HG03064 (cell line): ENCODE data around the gene RRAD.
"Not testable (repeated sequence)": the region's sequence is repeated elsewhere in the genome, so short reads cannot be mapped to it uniquely, and the experiment has no call there.

Experiments used
- ATAC-seq: cut with Tn5 transposase; IDR thresholded peaks from one replicate; pipeline ENCODE4 v1.9.1; 2021; ENCODE audit warnings: low read depth; ENCODE audit not compliant: unreplicated experiment

RRAD gene, protein sequence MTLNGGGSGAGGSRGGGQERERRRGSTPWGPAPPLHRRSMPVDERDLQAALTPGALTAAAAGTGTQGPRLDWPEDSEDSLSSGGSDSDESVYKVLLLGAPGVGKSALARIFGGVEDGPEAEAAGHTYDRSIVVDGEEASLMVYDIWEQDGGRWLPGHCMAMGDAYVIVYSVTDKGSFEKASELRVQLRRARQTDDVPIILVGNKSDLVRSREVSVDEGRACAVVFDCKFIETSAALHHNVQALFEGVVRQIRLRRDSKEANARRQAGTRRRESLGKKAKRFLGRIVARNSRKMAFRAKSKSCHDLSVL

DNA sequence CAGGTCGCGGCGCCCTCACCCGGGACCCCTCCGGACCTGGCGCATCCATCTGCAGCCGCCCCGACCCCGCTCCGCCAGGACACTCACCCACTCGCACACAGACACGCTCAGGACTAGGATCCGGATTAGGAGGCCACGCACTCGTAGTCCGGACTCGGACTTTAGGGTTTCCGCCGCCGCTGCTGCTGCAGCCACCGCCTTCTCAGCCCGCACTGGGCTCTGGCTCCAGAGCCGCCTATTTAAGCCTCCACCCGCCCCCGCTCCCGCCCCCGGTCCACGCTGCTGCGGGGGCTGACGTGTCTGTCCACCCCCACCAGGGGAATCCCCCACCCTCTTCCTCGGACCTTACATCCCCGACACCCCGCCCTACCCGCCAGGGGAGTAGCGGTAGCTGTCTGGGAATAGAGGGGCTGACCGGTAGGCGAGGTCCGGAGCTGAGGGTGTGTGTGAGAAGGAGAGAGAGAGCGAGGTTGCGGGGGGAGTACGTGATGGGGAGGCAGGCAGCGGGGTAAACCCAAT, at the start of gene RRAD:
TSS of gene RRAD (minus strand) at position 214 of the 519 bp plus-strand sequence. CDS start 356 bp downstream, outside the sequence.
- ATAC-seq, result no peak

DNA sequence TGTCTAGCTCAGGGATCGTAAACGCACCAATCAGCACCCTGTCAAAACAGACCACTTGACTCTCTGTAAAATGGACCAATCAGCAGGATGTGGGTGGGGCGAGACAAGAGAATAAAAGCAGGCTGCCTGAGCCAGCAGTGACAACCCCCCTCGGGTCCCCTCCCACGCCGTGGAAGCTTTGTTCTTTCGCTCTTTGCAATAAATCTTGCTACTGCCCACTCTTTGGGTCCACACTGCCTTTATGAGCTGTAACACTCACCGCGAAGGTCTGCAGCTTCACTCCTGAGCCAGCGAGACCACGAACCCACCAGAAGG, 49.6 kb upstream of the RRAD start:
- ATAC-seq, result not testable (repeated sequence)

DNA sequence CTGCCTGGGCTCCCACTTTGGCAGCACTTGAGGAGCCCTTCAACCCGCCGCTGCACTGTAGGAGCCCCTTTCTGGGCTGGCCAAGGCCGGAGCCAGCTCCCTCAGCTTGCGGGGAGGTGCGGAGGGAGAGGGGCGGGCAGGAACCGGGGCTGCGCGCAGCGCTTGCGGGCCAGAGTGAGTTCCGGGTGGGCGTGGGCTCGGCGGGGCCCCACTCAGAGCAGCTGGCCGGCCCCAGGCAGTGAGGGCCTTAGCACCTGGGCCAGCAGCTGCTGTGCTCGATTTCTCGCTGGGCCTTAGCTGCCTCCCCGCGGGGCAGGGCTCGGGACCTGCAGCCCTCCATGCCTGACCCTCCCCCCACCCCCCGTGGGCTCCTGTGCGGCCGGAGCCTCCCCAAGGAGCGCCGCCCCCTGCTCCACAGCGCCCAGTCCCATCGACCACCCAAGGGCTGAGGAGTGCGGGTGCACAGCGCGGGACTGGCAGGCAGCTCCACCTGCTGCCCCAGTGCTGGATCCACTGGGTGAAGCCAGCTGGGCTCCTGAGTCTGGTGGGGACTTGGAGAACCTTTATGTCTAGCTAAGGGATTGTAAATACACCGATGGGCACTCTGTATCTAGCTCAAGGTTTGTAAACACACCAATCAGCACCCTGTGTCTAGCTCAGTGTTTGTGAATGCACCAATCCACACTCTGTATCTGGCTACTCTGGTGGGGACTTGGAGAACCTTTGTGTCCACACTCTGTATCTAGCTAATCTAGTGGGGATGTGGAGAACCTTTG, 49.0 kb upstream of the RRAD start:
- not testable (repeated sequence) for ATAC-seq

DNA sequence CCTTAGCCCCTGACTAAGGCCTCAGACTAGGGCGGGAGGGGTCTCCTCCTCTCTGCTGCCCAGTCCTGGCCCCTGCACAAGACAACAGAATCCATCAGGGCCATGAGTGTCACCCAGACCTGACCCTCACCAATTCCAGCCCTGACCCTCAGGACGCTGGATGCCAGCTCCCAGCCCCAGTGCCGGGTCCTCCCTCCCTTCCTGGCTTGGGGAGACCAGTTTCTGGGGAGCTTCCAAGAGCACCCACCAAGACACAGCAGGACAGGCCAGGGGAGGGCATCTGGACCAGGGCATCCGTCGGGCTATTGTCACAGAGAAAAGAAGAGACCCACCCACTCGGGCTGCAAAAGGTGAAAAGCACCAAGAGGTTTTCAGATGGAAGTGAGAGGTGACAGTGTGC, 48.4 kb upstream of the RRAD start:
- ATAC-seq, result no peak

DNA sequence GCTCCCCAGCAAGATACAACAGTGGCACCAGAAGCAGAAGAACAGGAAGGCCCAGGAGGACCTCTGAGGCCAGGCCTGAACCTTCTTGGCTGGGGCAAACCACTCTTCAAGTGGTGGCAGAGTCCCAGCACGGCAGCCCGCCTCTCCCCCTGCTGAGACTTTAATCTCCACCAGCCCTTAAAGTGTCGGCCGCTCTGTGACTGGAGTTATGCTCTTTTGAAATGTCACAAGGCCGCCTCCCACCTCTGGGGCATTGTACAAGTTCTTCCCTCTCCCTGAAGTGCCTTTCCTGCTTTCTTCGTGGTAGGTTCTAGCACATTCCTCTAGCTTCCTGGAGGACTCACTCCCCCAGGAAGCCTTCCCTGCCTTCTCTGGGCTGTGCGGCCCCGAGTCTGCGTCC, 47.6 kb upstream of the RRAD start:
- ATAC-seq, result no peak

DNA sequence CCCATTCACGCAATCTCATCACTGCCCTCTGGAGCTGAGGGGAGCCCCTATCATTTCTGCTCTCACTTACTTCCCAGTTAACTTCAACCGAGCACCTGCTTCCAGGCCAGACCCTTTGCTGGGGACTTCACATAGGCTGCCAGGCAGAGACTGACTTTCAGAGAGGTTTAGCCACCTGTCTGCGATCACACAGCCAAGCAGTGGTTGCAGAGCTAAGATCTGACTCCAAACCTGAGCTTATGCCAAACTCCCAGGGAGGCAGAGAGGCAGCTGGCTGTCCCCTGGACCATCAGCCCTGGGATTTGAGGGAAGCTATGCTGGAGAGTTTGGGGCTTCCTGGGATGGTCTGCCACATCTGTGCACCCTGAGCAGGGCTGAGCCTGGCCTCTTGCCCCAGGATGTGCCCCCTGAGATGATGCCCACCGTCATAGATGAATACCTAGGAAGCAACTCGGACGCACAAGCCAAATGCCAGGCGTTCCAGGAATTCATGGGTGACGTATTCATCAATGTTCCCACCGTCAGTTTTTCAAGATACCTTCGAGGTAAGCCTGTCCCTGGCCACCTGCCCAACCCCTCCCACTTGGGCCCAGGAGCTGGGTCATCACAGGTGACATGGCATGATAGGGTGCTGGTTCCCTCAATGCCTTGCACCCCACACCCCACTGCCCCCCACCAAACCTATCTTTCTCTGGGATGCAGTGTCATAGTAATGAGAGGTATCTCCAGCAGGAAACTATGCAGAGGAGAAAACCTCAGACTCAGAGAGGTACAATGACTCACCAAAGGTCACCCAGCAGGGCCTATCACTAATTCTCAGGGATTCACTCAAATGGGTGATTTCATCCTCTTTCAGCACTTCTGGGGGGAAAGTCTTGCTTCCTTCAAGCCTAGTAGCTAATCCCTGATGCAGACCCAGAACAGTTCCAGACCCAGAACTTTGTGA, 45.7 kb upstream of the RRAD start:
- no peak for ATAC-seq

DNA sequence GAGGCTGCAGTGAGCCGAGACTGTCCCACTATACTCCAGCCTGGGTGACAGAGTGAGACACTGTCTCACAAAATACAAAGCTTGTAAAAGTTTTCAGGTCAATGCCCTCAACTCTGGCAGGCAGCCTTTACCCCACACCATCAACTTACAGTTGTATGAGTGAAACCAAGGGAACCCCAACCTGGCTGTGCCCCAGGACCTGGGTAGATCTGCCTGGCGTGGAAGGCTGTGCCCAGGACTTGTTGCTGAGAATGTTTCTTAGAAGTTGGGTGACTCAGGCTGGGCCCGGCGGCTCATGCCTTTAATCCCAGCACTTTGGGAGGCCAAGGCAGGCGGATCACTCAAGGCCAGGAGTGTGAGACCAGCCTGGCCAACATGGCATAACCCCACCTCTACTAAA, 43.5 kb upstream of the RRAD start:
- no peak for ATAC-seq

DNA sequence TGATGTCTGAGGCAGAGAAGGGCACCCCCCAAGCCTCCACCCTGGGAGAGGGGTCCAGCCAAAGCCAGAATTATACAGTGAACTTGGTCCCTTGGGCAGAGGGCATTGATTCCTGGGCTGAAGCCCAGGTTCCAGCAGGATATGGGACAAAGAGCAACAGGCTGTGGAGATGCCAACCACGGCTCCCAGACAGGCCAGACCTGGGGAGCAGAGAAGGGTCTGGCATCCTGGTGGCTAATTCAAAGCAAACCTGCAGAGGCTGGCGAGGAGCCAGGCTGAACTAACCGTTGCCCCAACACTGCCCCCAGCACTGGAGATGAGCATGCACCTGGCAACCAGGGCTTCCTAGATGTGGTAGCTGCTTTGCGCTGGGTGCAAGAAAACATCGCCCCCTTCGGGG, 38.7 kb upstream of the RRAD start:
- no peak for ATAC-seq

DNA sequence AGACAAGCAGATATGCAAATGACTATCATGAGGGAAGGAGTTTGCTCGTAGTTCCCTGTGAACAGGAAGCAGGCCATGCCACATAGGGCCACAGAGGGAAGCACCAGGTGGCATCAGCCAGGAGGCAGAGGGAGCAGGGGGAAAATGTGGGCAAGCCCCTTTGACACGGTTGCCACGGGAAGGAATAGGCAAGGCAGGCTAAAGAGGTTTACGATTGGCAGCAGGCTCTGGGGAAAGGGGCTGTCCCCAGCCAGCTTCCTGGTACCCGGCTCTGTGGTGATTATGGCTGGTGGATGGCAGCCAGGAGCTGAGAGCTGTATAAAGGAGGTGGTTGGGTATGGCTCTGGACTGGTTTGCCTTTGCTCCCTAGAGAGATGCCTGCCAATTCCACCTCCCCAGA, 36.6 kb upstream of the RRAD start:
- no peak for ATAC-seq

DNA sequence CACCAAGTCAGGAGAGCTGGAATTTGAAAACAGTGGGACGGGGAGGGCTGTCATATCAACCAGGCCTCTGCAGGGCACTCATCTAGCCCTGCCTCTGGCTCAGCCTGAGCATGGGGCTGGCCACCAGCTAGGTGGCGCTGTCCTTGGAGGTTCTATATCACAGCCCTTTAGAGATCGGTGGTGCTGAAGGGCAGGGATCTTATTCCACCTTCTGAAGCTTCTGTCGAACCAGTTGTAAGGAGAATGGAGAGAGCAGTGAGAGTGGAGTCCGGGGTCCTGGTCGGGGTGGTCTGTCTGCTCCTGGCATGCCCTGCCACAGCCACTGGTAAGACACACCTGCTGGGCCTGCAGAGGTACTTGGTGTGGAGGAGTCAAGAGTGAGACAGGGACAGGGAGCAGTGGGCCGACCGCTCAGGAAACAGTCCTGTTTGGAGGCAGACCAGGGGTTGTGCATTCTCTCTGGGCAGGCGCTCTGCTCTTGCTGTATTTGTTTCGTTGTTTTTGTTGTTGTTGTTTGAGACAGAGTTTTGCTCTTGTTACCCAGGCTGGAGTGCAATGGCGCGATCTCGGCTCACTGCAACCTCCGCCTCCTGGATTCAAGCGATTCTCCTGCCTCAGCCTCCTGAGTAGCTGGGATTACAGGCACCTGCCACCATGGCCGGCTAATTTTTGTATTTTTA, 35.9 kb upstream of the RRAD start, which contains the start of gene CES3:
TSS of gene CES3 (plus strand) at position 202 of the 680 bp plus-strand sequence. CDS start at position 244, 42 bp downstream.
- peak; percentile 63 for ATAC-seq

DNA sequence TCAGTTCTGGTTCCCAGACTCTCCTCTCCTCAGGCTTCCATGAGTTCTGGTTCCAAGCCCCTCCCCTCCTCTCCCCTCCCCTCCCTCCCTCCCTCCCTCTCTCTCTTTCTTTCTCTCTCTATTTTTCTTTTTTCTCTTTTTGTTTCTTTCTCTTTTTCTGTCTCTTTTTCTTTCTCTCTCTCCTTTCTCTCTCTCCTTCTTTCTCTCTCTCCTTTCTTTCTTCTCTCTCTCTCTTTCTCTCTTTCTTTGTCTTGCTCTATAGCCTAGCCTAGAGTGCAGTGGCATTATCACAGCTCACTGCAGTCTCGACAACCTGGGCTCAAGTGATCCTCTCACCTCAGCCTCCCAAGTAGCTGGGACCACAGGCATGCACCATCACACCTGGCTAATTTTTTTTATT, 34.9 kb upstream of the RRAD start:
- ATAC-seq, result no peak

DNA sequence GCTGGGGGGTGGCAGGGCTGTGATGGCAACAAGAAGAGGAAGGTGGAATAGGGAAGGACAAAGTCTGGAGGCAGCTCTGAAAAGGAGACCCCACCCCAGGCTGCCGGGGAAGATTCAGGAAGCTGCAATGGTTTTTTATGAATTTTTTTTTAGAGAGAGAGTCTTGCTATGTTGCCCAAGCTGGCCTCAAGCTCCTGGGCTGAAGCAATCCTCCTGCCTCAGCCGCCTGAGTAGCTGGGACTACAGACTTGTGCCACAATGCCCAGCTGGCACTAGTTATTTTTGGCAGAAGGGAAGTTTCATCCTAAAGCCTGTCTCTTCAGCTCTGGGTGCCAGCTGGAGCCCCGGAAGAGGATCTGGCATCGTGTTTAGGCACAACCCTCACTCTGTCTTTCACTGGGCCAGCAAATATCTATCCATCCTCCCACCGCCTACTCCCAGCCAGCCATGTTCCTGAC, 34.4 kb upstream of the RRAD start:
- ATAC-seq, result no peak

DNA sequence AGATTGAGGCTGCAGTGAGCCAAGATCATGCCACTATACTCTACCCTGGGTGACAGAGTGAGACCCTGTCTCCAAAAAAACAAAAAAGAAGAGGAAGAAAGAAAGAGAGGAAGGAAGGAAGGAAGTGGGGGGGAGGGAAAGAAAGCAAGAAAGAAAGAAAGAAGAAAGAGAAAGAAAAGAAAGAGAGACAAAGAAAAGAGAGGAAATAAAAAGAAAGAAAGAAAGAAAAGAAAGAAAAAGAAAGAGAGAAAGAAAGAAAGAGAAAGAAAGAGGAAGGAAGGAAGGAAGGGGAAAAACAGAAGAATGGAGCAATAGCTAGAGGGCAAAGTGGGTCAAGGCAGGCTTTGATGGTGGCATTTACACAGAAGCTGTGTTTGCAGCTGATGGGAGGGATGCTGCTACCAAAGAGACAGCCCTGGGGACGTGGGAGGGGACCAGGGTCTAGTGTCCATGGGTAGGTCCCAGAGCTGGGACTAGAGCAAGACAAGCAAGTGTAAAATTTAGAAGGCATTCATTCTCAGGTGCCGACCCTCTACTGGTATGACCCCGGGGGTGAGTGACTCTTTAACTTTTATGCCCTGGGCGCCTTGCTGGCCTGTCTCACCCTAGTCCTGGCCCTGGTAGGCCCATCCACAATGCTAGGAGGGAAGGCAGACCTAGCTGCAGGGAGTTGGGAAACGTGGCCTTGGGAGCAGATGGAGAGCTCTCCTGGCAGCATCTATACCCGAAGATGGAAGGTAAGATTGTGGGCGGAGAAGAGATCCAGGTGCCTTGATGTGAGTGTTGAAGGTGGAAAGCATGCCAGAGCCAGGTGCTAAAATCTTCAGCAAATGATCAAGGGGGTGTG, 33.7 kb upstream of the RRAD start:
- ATAC-seq, result no peak

DNA sequence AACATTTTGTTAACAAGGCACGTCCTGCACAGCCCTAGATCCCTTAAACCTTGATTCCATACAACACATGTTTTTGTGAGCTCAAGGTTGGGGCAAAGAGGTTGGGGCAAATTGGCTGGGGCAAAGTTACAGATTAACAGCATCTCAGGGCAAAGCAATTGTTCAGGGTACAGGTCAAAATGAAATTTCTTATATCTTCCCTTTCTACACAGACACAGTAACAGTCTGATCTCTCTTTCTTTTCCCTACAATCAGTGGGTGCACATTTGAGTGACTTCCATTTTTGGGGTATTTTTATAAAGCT, 30.8 kb upstream of the RRAD start:
- ATAC-seq, result not testable (repeated sequence)

DNA sequence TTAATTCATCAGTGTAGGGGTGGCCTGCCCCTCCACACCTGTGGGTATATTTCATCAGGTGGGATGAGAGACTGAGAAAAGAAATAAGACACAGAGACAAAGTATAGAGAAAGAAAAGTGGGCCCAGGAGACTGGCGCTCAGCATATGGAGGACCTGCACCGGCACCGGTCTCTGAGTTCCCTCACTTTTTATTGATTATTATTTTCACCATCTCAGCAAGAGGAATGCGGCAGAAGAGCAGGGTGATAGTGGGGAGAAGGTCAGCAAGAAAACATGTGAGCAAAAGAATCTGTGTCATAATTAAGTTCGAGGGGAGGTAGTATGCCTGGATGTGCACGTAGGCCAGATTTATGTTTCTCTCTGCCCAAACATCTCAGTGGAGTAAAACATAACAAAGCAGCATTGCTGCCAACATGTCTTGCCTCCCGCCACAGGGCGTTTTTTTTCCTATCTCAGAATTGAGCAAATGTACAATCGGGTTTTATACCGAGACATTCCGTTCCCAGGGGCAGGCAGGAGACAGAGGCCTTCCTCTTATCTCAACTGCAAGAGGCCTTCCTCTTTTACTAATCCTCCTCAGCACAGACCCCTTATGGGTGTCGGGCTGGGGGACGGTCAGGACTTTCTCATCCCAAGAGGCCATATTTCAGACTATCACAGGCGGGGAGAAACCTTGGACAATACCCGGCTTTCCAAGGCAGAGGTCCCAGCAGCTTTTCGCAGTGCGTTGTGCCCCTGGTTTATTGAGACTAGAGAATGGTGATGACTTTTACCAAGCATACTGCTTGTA, 30.2 kb upstream of the RRAD start:
- not testable (repeated sequence) for ATAC-seq

DNA sequence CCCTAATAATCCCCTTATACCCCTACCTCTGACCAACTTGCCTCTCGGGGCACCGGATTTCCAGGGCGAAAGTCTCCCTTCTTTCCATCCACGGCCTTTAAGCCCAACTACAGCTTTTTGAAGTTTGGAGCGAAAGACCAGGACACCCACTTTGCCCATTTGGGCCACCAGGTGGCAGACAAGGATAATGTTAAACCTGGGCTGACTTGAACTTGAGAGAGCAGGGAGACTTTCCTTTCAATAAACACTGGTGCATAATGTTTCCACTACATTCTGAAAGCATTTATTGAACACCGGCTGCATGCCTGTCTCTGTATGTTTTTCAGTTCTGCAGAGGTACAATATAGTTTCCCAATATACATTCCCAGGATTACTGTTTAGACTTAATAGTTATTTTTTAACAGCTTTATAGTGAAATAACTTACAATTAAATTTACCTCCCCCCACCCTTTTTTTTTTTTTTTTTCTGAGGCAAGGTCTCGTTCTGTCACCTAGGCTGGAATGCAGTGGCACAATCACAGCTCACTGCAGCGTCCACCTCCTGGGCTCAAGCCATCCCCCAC, 28.8 kb upstream of the RRAD start:
- ATAC-seq, result no peak

DNA sequence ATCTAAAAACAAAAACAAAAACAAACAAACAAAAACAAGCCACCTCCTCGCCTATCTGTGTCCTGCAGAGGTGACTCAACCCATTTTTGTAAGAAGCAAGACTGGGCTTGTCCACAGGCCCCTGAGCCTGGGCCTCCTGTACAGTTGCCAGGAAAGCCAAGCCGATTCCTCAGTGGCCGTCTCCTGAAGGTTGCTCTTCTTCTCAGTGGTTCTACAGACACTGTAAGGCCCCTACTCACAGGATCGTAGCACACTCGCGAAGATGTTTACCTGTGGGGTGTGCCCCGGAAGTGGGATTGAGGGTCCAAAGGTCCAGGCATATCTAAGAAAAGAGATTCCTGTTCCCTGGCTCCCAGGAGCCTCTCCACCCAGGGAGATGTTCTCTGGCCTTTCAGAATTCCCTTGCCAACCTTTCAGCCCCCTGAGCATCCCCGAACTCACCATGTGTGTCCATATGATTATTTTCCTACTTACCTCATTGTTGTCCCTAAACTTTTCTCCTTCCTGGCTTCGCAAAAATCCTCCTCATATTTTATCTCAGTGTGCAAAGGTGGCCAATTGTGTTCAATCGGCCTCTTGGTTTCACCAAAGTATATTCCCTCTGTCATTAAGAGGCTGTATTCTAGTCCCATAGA, 28.2 kb upstream of the RRAD start:
- no peak for ATAC-seq
